ENCODE measurements around the gene VPS13D. TPM values are rescaled to one million over a fixed set of nuclear protein-coding genes. Genes with fewer than 3 reads are reported as not detected.
A peak's percentile ranks its signal among the peaks of the same experiment; 100 is the strongest.

The VPS13D gene
- total and polyA plus RNA-seq, 3 donors from 2014 or later, result 51.9 to 125 (median 86.8) TPM

- no peak for DNase-seq
- no peak overlapping the region for H3K27ac ChIP-seq
- intact Hi-C loops (cut with DNase I; ENCODE audit: low total_unique reads), result loop anchor here (10.0 kb wide), 1 partner anchor 210 kb away; the partner anchor contains the start of gene DHRS3
- TF ChIP-seq CTCF (IDR thresholded peaks at IDR 0.05) (no peak), POLR2A (IDR thresholded peaks at IDR 0.05) (no peak)
- peaks cover 15% of the 10 kb centered on the region for H3K4me1 ChIP-seq
- no peaks in the 10 kb centered on the region for H3K9me3 ChIP-seq
- 89 to 99% methylated on average over 13 of the region's 13 CpGs for WGBS, 2 donors
- H3K36me3 ChIP-seq (ENCODE audit: low read depth, missing control alignments), result no peaks in the 10 kb centered on the region
- H3K27me3 ChIP-seq, result no peaks in the 10 kb centered on the region
- no peak overlapping the region for H3K4me3 ChIP-seq
These were observed 175.1 kb downstream of the VPS13D start for GRCh38 chr1:12404918-12405317.

GRCh38 chr1:12405325-12406210, 175.7 kb downstream of the VPS13D start:
- intact Hi-C loops (cut with DNase I; ENCODE audit: low total_unique reads), result loop anchor here (10.0 kb wide), 1 partner anchor 209 kb away; the partner anchor contains the start of gene DHRS3
- Histone ChIP-seq H3K27ac (peak overlapping the region in 1 of 2 donors; percentile 9), H3K4me3 (no peak overlapping the region), H3K36me3 (ENCODE audit: low read depth, missing control alignments) (no peaks in the 10 kb centered on the region), H3K27me3 (no peaks in the 10 kb centered on the region), H3K4me1 (peaks cover 15% of the 10 kb centered on the region), H3K9me3 (no peaks in the 10 kb centered on the region)
- no peak for DNase-seq
- WGBS, 2 donors, result 84 to 90% methylated on average over 9 of the region's 9 CpGs
- TF ChIP-seq CTCF (IDR thresholded peaks at IDR 0.05) (no peak), POLR2A (IDR thresholded peaks at IDR 0.05) (no peak)

GRCh38 chr1:12406211-12407021, 176.6 kb downstream of the VPS13D start:
- Histone ChIP-seq H3K36me3 (ENCODE audit: low read depth, missing control alignments) (no peaks in the 10 kb centered on the region), H3K27me3 (no peaks in the 10 kb centered on the region), H3K4me3 (no peak overlapping the region), H3K9me3 (no peaks in the 10 kb centered on the region), H3K4me1 (peaks cover 15% of the 10 kb centered on the region), H3K27ac (peak overlapping the region in 1 of 2 donors; percentile 9)
- DNase-seq, result no peak
- intact Hi-C loops (cut with DNase I; ENCODE audit: low total_unique reads), result loop anchor here (10.0 kb wide), 1 partner anchor 208 kb away; the partner anchor contains the start of gene DHRS3
- TF ChIP-seq POLR2A (IDR thresholded peaks at IDR 0.05) (no peak), CTCF (IDR thresholded peaks at IDR 0.05) (no peak)
- 65 to 66% methylated on average over 8 of the region's 8 CpGs for WGBS, 2 donors

GRCh38 chr1:12407050-12407961, 177.5 kb downstream of the VPS13D start:
- H3K9me3 ChIP-seq, result no peaks in the 10 kb centered on the region
- TF ChIP-seq CTCF (IDR thresholded peaks at IDR 0.05) (peak in 1 of 3 experiments; percentile 24), POLR2A (IDR thresholded peaks at IDR 0.05) (no peak)
- peaks cover 15% of the 10 kb centered on the region for H3K4me1 ChIP-seq
- no peak overlapping the region for H3K4me3 ChIP-seq
- 72 to 75% methylated on average over 8 of the region's 8 CpGs for WGBS, 2 donors
- no peaks in the 10 kb centered on the region for H3K27me3 ChIP-seq
- no peak overlapping the region for H3K27ac ChIP-seq
- no peaks in the 10 kb centered on the region for H3K36me3 ChIP-seq (ENCODE audit: low read depth, missing control alignments)
- DNase-seq, result peak; percentile 34
- intact Hi-C loops (cut with DNase I; ENCODE audit: low total_unique reads), result loop anchor here (10.0 kb wide), 1 partner anchor 207 kb away; the partner anchor contains the start of gene DHRS3

Data from testis (tissue), 3 donors.